T-helper 2 cell treated with Interferon-gamma antibody and Interleukin-4, amounts not matched to agents 5 μg/mL and 100 μg/mL, for 36 hours (primary cell): Measurements from ENCODE around the gene NUP155.
"Not testable (repeated sequence)": the region's sequence is repeated elsewhere in the genome, so short reads cannot be mapped to it uniquely, and the experiment has no call there.

Experiments used
- DNase-seq: peaks from one replicate; pipeline ENCODE4 v3.0.0; 2021; ENCODE audit warnings: low spot score
- H3K27ac Mint-ChIP-seq: one replicate; pipeline ENCODE4 v1.8.0; 2021; ENCODE audit warnings: mild to moderate bottlenecking, mixed read lengths
- H3K27me3 Mint-ChIP-seq: one replicate; pipeline ENCODE4 v1.8.0; 2021; ENCODE audit warnings: low read depth, mixed read lengths
- H3K36me3 Mint-ChIP-seq: one replicate; pipeline ENCODE4 v1.8.0; 2021; ENCODE audit warnings: low read depth, mixed read lengths
- H3K4me1 Mint-ChIP-seq: one replicate; pipeline ENCODE4 v1.8.0; 2021; ENCODE audit warnings: low read depth, mixed read lengths
- H3K4me3 Mint-ChIP-seq: one replicate; pipeline ENCODE4 v1.8.0; 2022; ENCODE audit warnings: mild to moderate bottlenecking, moderate library complexity, mixed read lengths
- H3K9me3 Mint-ChIP-seq: one replicate; pipeline ENCODE4 v1.8.0; 2021; ENCODE audit warnings: mixed read lengths

Gene NUP155

GRCh38 chr5:37326536-37326935, 44.4 kb downstream of the NUP155 start:
- Mint-ChIP-seq H3K27me3 (no peaks in the 10 kb centered on the region), H3K9me3 (no peaks in the 10 kb centered on the region), H3K36me3 (peaks cover 46% of the 10 kb centered on the region), H3K4me3 (no peak overlapping the region), H3K4me1 (no peaks in the 10 kb centered on the region), H3K27ac (no peak overlapping the region)
- no peak for DNase-seq

GRCh38 chr5:37323607-37324006, 47.3 kb downstream of the NUP155 start:
- Mint-ChIP-seq H3K9me3 (no peaks in the 10 kb centered on the region), H3K27ac (no peak overlapping the region), H3K4me1 (no peaks in the 10 kb centered on the region), H3K4me3 (no peak overlapping the region), H3K27me3 (no peaks in the 10 kb centered on the region), H3K36me3 (peaks cover 50% of the 10 kb centered on the region)
- DNase-seq: no peak

- Mint-ChIP-seq H3K9me3 (no peaks in the 10 kb centered on the region), H3K36me3 (peaks cover 50% of the 10 kb centered on the region), H3K4me3 (no peak overlapping the region), H3K27ac (no peak overlapping the region), H3K4me1 (no peaks in the 10 kb centered on the region), H3K27me3 (no peaks in the 10 kb centered on the region)
- no peak for DNase-seq
These were observed 51.7 kb downstream of the NUP155 start for GRCh38 chr5:37319037-37319782.

- H3K36me3 Mint-ChIP-seq: peaks cover 65% of the 10 kb centered on the region
- H3K9me3 Mint-ChIP-seq: no peaks in the 10 kb centered on the region
- no peak overlapping the region for H3K4me3 Mint-ChIP-seq
- no peaks in the 10 kb centered on the region for H3K27me3 Mint-ChIP-seq
- H3K27ac Mint-ChIP-seq: no peak overlapping the region
- no peak for DNase-seq
- H3K4me1 Mint-ChIP-seq: peaks cover 1% of the 10 kb centered on the region
These were observed 54.9 kb downstream of the NUP155 start for GRCh38 chr5:37316027-37316426.

- peaks cover 58% of the 10 kb centered on the region for H3K36me3 Mint-ChIP-seq
- peaks cover 1% of the 10 kb centered on the region for H3K4me1 Mint-ChIP-seq
These were observed 60.5 kb downstream of the NUP155 start for GRCh38 chr5:37310360-37310759.

GRCh38 chr5:37308793-37309192, 62.1 kb downstream of the NUP155 start:
- H3K4me1 Mint-ChIP-seq: peaks cover 1% of the 10 kb centered on the region
- H3K9me3 Mint-ChIP-seq: no peaks in the 10 kb centered on the region
- H3K36me3 Mint-ChIP-seq: peaks cover 53% of the 10 kb centered on the region
- H3K27me3 Mint-ChIP-seq: no peaks in the 10 kb centered on the region
- no peak for DNase-seq
- H3K27ac Mint-ChIP-seq: no peak overlapping the region
- H3K4me3 Mint-ChIP-seq: no peak overlapping the region

More at GRCh38 chr5:37310360-37310759, 60.5 kb downstream of the NUP155 start:
- H3K27ac Mint-ChIP-seq: no peak overlapping the region
- no peak for DNase-seq
- no peaks in the 10 kb centered on the region for H3K27me3 Mint-ChIP-seq
- no peak overlapping the region for H3K4me3 Mint-ChIP-seq
- H3K9me3 Mint-ChIP-seq: no peaks in the 10 kb centered on the region

GRCh38 chr5:37304888-37305287, 66.0 kb downstream of the NUP155 start:
- H3K4me1 Mint-ChIP-seq: no peaks in the 10 kb centered on the region
- no peak overlapping the region for H3K4me3 Mint-ChIP-seq
- H3K27ac Mint-ChIP-seq: no peak overlapping the region
- peaks cover 44% of the 10 kb centered on the region for H3K36me3 Mint-ChIP-seq
- H3K27me3 Mint-ChIP-seq: no peaks in the 10 kb centered on the region
- no peak for DNase-seq
- H3K9me3 Mint-ChIP-seq: no peaks in the 10 kb centered on the region

- not testable (repeated sequence) for DNase-seq, H3K9me3 Mint-ChIP-seq, H3K4me3 Mint-ChIP-seq, H3K27ac Mint-ChIP-seq, H3K27me3 Mint-ChIP-seq, H3K4me1 Mint-ChIP-seq
- peaks cover 45% of the 10 kb centered on the region for H3K36me3 Mint-ChIP-seq
These were observed 74.6 kb downstream of the NUP155 start for GRCh38 chr5:37296313-37296712.

- no peak overlapping the region for H3K27ac Mint-ChIP-seq
- H3K27me3 Mint-ChIP-seq: no peaks in the 10 kb centered on the region
- no peaks in the 10 kb centered on the region for H3K4me1 Mint-ChIP-seq
These were observed 87.6 kb downstream of the NUP155 start for GRCh38 chr5:37283214-37283820.

GRCh38 chr5:37275511-37275910, 95.4 kb downstream of the NUP155 start:
- no peaks in the 10 kb centered on the region for H3K36me3 Mint-ChIP-seq
- H3K4me3 Mint-ChIP-seq: no peak overlapping the region
- H3K27me3 Mint-ChIP-seq: no peaks in the 10 kb centered on the region
- no peak overlapping the region for H3K27ac Mint-ChIP-seq
- no peak for DNase-seq
- no peaks in the 10 kb centered on the region for H3K4me1 Mint-ChIP-seq
- peaks cover 21% of the 10 kb centered on the region for H3K9me3 Mint-ChIP-seq

More at GRCh38 chr5:37283214-37283820, 87.6 kb downstream of the NUP155 start:
- Mint-ChIP-seq H3K4me3 (no peak overlapping the region), H3K9me3 (peaks cover 45% of the 10 kb centered on the region), H3K36me3 (peaks cover 13% of the 10 kb centered on the region)
- DNase-seq: no peak

- H3K9me3 Mint-ChIP-seq: peaks cover 17% of the 10 kb centered on the region
- DNase-seq: no peak
- H3K27ac Mint-ChIP-seq: no peak overlapping the region
These were observed 98.4 kb downstream of the NUP155 start for GRCh38 chr5:37272511-37272910.

GRCh38 chr5:37268100-37268499, 102.8 kb downstream of the NUP155 start:
- H3K4me1 Mint-ChIP-seq, H3K4me3 Mint-ChIP-seq, H3K27ac Mint-ChIP-seq, DNase-seq, H3K36me3 Mint-ChIP-seq, H3K27me3 Mint-ChIP-seq: not testable (repeated sequence)
- peaks cover 21% of the 10 kb centered on the region for H3K9me3 Mint-ChIP-seq

More at GRCh38 chr5:37272511-37272910, 98.4 kb downstream of the NUP155 start:
- Mint-ChIP-seq H3K4me1 (no peaks in the 10 kb centered on the region), H3K27me3 (no peaks in the 10 kb centered on the region), H3K4me3 (no peak overlapping the region), H3K36me3 (no peaks in the 10 kb centered on the region)

GRCh38 chr5:37255774-37256358, 115.0 kb downstream of the NUP155 start:
- Mint-ChIP-seq H3K9me3 (peaks cover 14% of the 10 kb centered on the region), H3K4me3 (no peak overlapping the region), H3K27ac (no peak overlapping the region), H3K36me3 (no peaks in the 10 kb centered on the region), H3K27me3 (no peaks in the 10 kb centered on the region), H3K4me1 (no peaks in the 10 kb centered on the region)
- no peak for DNase-seq

GRCh38 chr5:37254581-37254980, 116.3 kb downstream of the NUP155 start:
- Mint-ChIP-seq H3K4me1 (peaks cover 8% of the 10 kb centered on the region), H3K36me3 (no peaks in the 10 kb centered on the region), H3K4me3 (no peak overlapping the region), H3K27me3 (no peaks in the 10 kb centered on the region), H3K27ac (no peak overlapping the region), H3K9me3 (peaks cover 12% of the 10 kb centered on the region)
- no peak for DNase-seq
